Kidney (tissue), 14 donors: ENCODE results near the gene NGB. TPM values are rescaled to one million over a fixed set of nuclear protein-coding genes. Genes with fewer than 3 reads are reported as not detected.

Experiments
- DNase-seq, 5 donors: peaks; one replicate each; pipeline ENCODE4 v3.0.0-alpha.2; 2013 to 2020
- FAIRE-seq: peaks from 2 replicates; lab custom pipeline; 2012; peaks lifted over from hg19 to GRCh38; lab: Jason Lieb, UNC
- H3K27ac ChIP-seq, 2 donors: one replicate each; pipeline ENCODE4 v1.7.0; 2013; ENCODE audit warnings: low read depth in 2 of 2, low read length in 2 of 2, inconsistent platforms in 1 of 2
- H3K27me3 ChIP-seq: one replicate; pipeline ENCODE4 v1.7.1; 2013; ENCODE audit warnings: low read length, inconsistent platforms; ENCODE audit not compliant: control insufficient read depth, insufficient read depth
- H3K36me3 ChIP-seq, 3 donors: one replicate each; pipeline versions ENCODE4 v1.7.0 to v1.7.1; 2013; ENCODE audit warnings: low read length in 3 of 3, control low read depth in 1 of 3, inconsistent platforms in 1 of 3; ENCODE audit not compliant: insufficient read depth in 3 of 3, control insufficient read depth in 2 of 3
- H3K4me1 ChIP-seq, 3 donors: one replicate each; pipeline versions ENCODE4 v1.7.0 to v1.7.1; 2013; ENCODE audit warnings: low read length in 3 of 3, inconsistent platforms in 1 of 3, low read depth in 1 of 3; ENCODE audit not compliant: control insufficient read depth in 2 of 3, insufficient read depth in 2 of 3
- H3K4me3 ChIP-seq, 3 donors: one replicate each; pipeline versions ENCODE4 v1.7.0 to v1.8.1; 2013; ENCODE audit warnings: low read length in 3 of 3, control low read depth in 1 of 3, inconsistent platforms in 1 of 3
- H3K9ac ChIP-seq, 3 donors: one replicate each; pipeline versions ENCODE4 v1.7.0 to v1.7.1; 2013; ENCODE audit warnings: low read length in 3 of 3, control low read depth in 1 of 3, inconsistent platforms in 1 of 3
- H3K9me3 ChIP-seq, 3 donors: one replicate each; pipeline versions ENCODE4 v1.7.0 to v1.7.1; 2013; ENCODE audit warnings: low read length in 3 of 3, control low read depth in 1 of 3, inconsistent platforms in 1 of 3; ENCODE audit not compliant: control insufficient read depth in 2 of 3, insufficient read depth in 1 of 3
- CTCF ChIP-seq: IDR thresholded peaks from 3 replicates; pipeline ENCODE4 v1.5.1; 2012; ENCODE audit warnings: mild to moderate bottlenecking, moderate library complexity, borderline replicate concordance; ENCODE audit not compliant: insufficient read depth; ENCODE audit errors: extremely low read depth
- intact Hi-C: fragments of 100-400 bp; cut with DNase I; formaldehyde crosslinking; loops from one replicate; pipeline ENCODE4 v1.11.1; 2022
- polyA plus RNA-seq: library from polyadenylated mRNA; stranded (reverse); fragments of 350-450 nt; fragmentation: Illumina TruSeq; extraction: RNeasy Lipid Tissue Mini Kit (QIAGEN cat#74804); gene quantifications from one replicate; pipeline ENCODE4 v1.2.3, GENCODE V29; 2014; ENCODE audit warnings: low read depth, low replicate concordance; ENCODE audit not compliant: insufficient read depth
- total RNA-seq: library from RNA; stranded (reverse); fragmentation: NEBNext Ultra II Directional; extraction: Animal tissue kit (Norgen Biotek cat#: 25700); gene quantifications from one replicate; pipeline ENCODE4 v1.2.1, GENCODE V29; 2021
- donor health status: control.
- donor health status: control.
- donor health status: control.
- donor health status: control.
- donor health status: control.
- donor health status: DM: yes; HTN: yes; CAD: no.
- donor health status: Normal renal cell carcinoma (clear cell type).

Gene NGB
- total and polyA plus RNA-seq, 2 donors from 2014 or later = not detected

GRCh38 chr14:77242752-77243151, 28.3 kb downstream of the NGB start:
- no peak overlapping the region for H3K27ac ChIP-seq
- H3K9ac ChIP-seq = no peak overlapping the region
- FAIRE-seq = no peak
- H3K9me3 ChIP-seq = no peaks in the 10 kb centered on the region
- intact Hi-C loops = no loop called here
- no peaks in the 10 kb centered on the region for H3K4me1 ChIP-seq
- no peak overlapping the region for H3K4me3 ChIP-seq
- no peaks in the 10 kb centered on the region for H3K36me3 ChIP-seq
- no peaks in the 10 kb centered on the region for H3K27me3 ChIP-seq
- TF ChIP-seq CTCF = no peak
- no peak for DNase-seq

- Histone ChIP-seq H3K36me3 (no peaks in the 10 kb centered on the region), H3K27ac (no peak overlapping the region), H3K9me3 (no peaks in the 10 kb centered on the region), H3K9ac (no peak overlapping the region), H3K27me3 (no peaks in the 10 kb centered on the region), H3K4me1 (no peaks in the 10 kb centered on the region), H3K4me3 (no peak overlapping the region)
- intact Hi-C loops = no loop called here
- TF ChIP-seq CTCF = no peak
- DNase-seq = peak in 2 of 5 donors; percentile 12 to 22
- FAIRE-seq = no peak
These were observed 29.1 kb downstream of the NGB start for GRCh38 chr14:77241955-77242354.

GRCh38 chr14:77240336-77240915, 30.6 kb downstream of the NGB start:
- H3K4me1 ChIP-seq = no peaks in the 10 kb centered on the region
- FAIRE-seq (no peak), DNase-seq (no peak)
- TF ChIP-seq CTCF = no peak
- no peak overlapping the region for H3K27ac ChIP-seq
- no peak overlapping the region for H3K4me3 ChIP-seq
- intact Hi-C loops = no loop called here
- H3K9ac ChIP-seq = no peak overlapping the region
- no peaks in the 10 kb centered on the region for H3K9me3 ChIP-seq
- no peaks in the 10 kb centered on the region for H3K27me3 ChIP-seq
- H3K36me3 ChIP-seq = no peaks in the 10 kb centered on the region

- intact Hi-C loops = no loop called here
- Histone ChIP-seq H3K27ac (no peak overlapping the region), H3K36me3 (no peaks in the 10 kb centered on the region), H3K27me3 (no peaks in the 10 kb centered on the region), H3K4me3 (no peak overlapping the region), H3K9ac (no peak overlapping the region), H3K4me1 (no peaks in the 10 kb centered on the region), H3K9me3 (no peaks in the 10 kb centered on the region)
- DNase-seq (no peak), FAIRE-seq (no peak)
- no peak for TF ChIP-seq CTCF
These were observed 31.6 kb downstream of the NGB start for GRCh38 chr14:77239412-77239811.
